ENCODE data around the gene TSPAN19. TPM values are rescaled to one million over a fixed set of nuclear protein-coding genes. Genes with fewer than 3 reads are reported as not detected.

Gene TSPAN19
- not detected for total RNA-seq

GRCh38 chr12:85036234-85036707 is at the start of gene TSPAN19, which contains the start of gene LRRIQ1:
TSS of gene TSPAN19 (minus strand) at chr12:85036277. CDS start at chr12:85029946, 6,331 bp downstream.
TSS of gene LRRIQ1 (plus strand) at chr12:85036351. CDS start at chr12:85038177, 1,826 bp downstream.
- H3K27me3 ChIP-seq (ENCODE audit: insufficient read depth, low read length): peaks cover 18% of the 10 kb centered on the region
- H3K4me1 ChIP-seq (ENCODE audit: insufficient read depth, low read length): peaks cover 4% of the 10 kb centered on the region
- H3K4me3 ChIP-seq (ENCODE audit: low read length): no peak within 1 kb of the TSS
- no peaks in the 10 kb centered on the region for H3K9me3 ChIP-seq (ENCODE audit: low read depth, low read length)

GRCh38 chr12:85085066-85085465 is 49.0 kb upstream of the TSPAN19 start:
- no peaks in the 10 kb centered on the region for H3K27me3 ChIP-seq (ENCODE audit: insufficient read depth, low read length)
- H3K4me3 ChIP-seq (ENCODE audit: low read length): no peak overlapping the region
- H3K9me3 ChIP-seq (ENCODE audit: low read depth, low read length): no peaks in the 10 kb centered on the region
- H3K4me1 ChIP-seq (ENCODE audit: insufficient read depth, low read length): no peaks in the 10 kb centered on the region

GRCh38 chr12:85076688-85077430 is 40.8 kb upstream of the TSPAN19 start:
- H3K9me3 ChIP-seq (ENCODE audit: low read depth, low read length): no peaks in the 10 kb centered on the region
- H3K4me1 ChIP-seq (ENCODE audit: insufficient read depth, low read length): no peaks in the 10 kb centered on the region

GRCh38 chr12:85072826-85073225 is 36.7 kb upstream of the TSPAN19 start:
- Histone ChIP-seq H3K4me1 (ENCODE audit: insufficient read depth, low read length) (no peaks in the 10 kb centered on the region), H3K9me3 (ENCODE audit: low read depth, low read length) (no peaks in the 10 kb centered on the region), H3K27me3 (ENCODE audit: insufficient read depth, low read length) (no peaks in the 10 kb centered on the region), H3K4me3 (ENCODE audit: low read length) (no peak overlapping the region)

More at GRCh38 chr12:85076688-85077430, 40.8 kb upstream of the TSPAN19 start:
- Histone ChIP-seq H3K27me3 (ENCODE audit: insufficient read depth, low read length) (no peaks in the 10 kb centered on the region), H3K4me3 (ENCODE audit: low read length) (no peak overlapping the region)

GRCh38 chr12:85065837-85066482 is 29.9 kb upstream of the TSPAN19 start:
- no peaks in the 10 kb centered on the region for H3K27me3 ChIP-seq (ENCODE audit: insufficient read depth, low read length)
- no peaks in the 10 kb centered on the region for H3K9me3 ChIP-seq (ENCODE audit: low read depth, low read length)
- no peak overlapping the region for H3K4me3 ChIP-seq (ENCODE audit: low read length)
- no peaks in the 10 kb centered on the region for H3K4me1 ChIP-seq (ENCODE audit: insufficient read depth, low read length)

- Histone ChIP-seq H3K4me1 (ENCODE audit: insufficient read depth, low read length) (no peaks in the 10 kb centered on the region), H3K4me3 (ENCODE audit: low read length) (no peak overlapping the region), H3K27me3 (ENCODE audit: insufficient read depth, low read length) (no peaks in the 10 kb centered on the region), H3K9me3 (ENCODE audit: low read depth, low read length) (no peaks in the 10 kb centered on the region)
These were observed 24.8 kb upstream of the TSPAN19 start for GRCh38 chr12:85060916-85061315.

GRCh38 chr12:85059594-85059993 is 23.5 kb upstream of the TSPAN19 start:
- no peaks in the 10 kb centered on the region for H3K9me3 ChIP-seq (ENCODE audit: low read depth, low read length)
- H3K27me3 ChIP-seq (ENCODE audit: insufficient read depth, low read length): no peaks in the 10 kb centered on the region
- no peak overlapping the region for H3K4me3 ChIP-seq (ENCODE audit: low read length)
- H3K4me1 ChIP-seq (ENCODE audit: insufficient read depth, low read length): no peaks in the 10 kb centered on the region

- no peaks in the 10 kb centered on the region for H3K4me1 ChIP-seq (ENCODE audit: insufficient read depth, low read length)
- H3K4me3 ChIP-seq (ENCODE audit: low read length): no peak overlapping the region
These were observed 22.3 kb upstream of the TSPAN19 start for GRCh38 chr12:85058339-85058738.

GRCh38 chr12:85057370-85057963 is 21.4 kb upstream of the TSPAN19 start:
- Histone ChIP-seq H3K9me3 (ENCODE audit: low read depth, low read length) (no peaks in the 10 kb centered on the region), H3K27me3 (ENCODE audit: insufficient read depth, low read length) (no peaks in the 10 kb centered on the region), H3K4me3 (ENCODE audit: low read length) (no peak overlapping the region), H3K4me1 (ENCODE audit: insufficient read depth, low read length) (no peaks in the 10 kb centered on the region)

More at GRCh38 chr12:85058339-85058738, 22.3 kb upstream of the TSPAN19 start:
- no peaks in the 10 kb centered on the region for H3K27me3 ChIP-seq (ENCODE audit: insufficient read depth, low read length)
- H3K9me3 ChIP-seq (ENCODE audit: low read depth, low read length): no peaks in the 10 kb centered on the region

GRCh38 chr12:85043829-85044228 is 7.8 kb upstream of the TSPAN19 start:
- H3K27me3 ChIP-seq (ENCODE audit: insufficient read depth, low read length): peaks cover 5% of the 10 kb centered on the region
- H3K9me3 ChIP-seq (ENCODE audit: low read depth, low read length): no peaks in the 10 kb centered on the region
- H3K4me3 ChIP-seq (ENCODE audit: low read length): no peak overlapping the region
- no peaks in the 10 kb centered on the region for H3K4me1 ChIP-seq (ENCODE audit: insufficient read depth, low read length)

- no peak overlapping the region for H3K4me3 ChIP-seq (ENCODE audit: low read length)
- H3K27me3 ChIP-seq (ENCODE audit: insufficient read depth, low read length): peaks cover 15% of the 10 kb centered on the region
- peaks cover under 1% of the 10 kb centered on the region for H3K4me1 ChIP-seq (ENCODE audit: insufficient read depth, low read length)
These were observed 5.3 kb upstream of the TSPAN19 start for GRCh38 chr12:85041395-85041794.

GRCh38 chr12:85036733-85037132 is 656 bp upstream of the TSPAN19 start:
- H3K27me3 ChIP-seq (ENCODE audit: insufficient read depth, low read length): peaks cover 21% of the 10 kb centered on the region
- H3K9me3 ChIP-seq (ENCODE audit: low read depth, low read length): no peaks in the 10 kb centered on the region
- no peak overlapping the region for H3K4me3 ChIP-seq (ENCODE audit: low read length)
- H3K4me1 ChIP-seq (ENCODE audit: insufficient read depth, low read length): peaks cover 4% of the 10 kb centered on the region

More at GRCh38 chr12:85041395-85041794, 5.3 kb upstream of the TSPAN19 start:
- no peaks in the 10 kb centered on the region for H3K9me3 ChIP-seq (ENCODE audit: low read depth, low read length)

- no peaks in the 10 kb centered on the region for H3K27me3 ChIP-seq (ENCODE audit: insufficient read depth, low read length)
- no peaks in the 10 kb centered on the region for H3K4me1 ChIP-seq (ENCODE audit: insufficient read depth, low read length)
- no peak overlapping the region for H3K4me3 ChIP-seq (ENCODE audit: low read length)
- H3K9me3 ChIP-seq (ENCODE audit: low read depth, low read length): no peaks in the 10 kb centered on the region
These were observed 6.6 kb downstream of the TSPAN19 start for GRCh38 chr12:85029456-85029855.

- Histone ChIP-seq H3K27me3 (ENCODE audit: insufficient read depth, low read length) (no peaks in the 10 kb centered on the region), H3K4me3 (ENCODE audit: low read length) (no peak overlapping the region), H3K9me3 (ENCODE audit: low read depth, low read length) (no peaks in the 10 kb centered on the region), H3K4me1 (ENCODE audit: insufficient read depth, low read length) (no peaks in the 10 kb centered on the region)
These were observed 18.0 kb downstream of the TSPAN19 start for GRCh38 chr12:85018098-85018497.

GRCh38 chr12:85017618-85018017 is 18.5 kb downstream of the TSPAN19 start:
- no peaks in the 10 kb centered on the region for H3K4me1 ChIP-seq (ENCODE audit: insufficient read depth, low read length)
- no peaks in the 10 kb centered on the region for H3K9me3 ChIP-seq (ENCODE audit: low read depth, low read length)
- H3K4me3 ChIP-seq (ENCODE audit: low read length): no peak overlapping the region
- no peaks in the 10 kb centered on the region for H3K27me3 ChIP-seq (ENCODE audit: insufficient read depth, low read length)

Measured in mononuclear cell (primary cell).